ENCODE results near the gene PKD2.

DNA sequence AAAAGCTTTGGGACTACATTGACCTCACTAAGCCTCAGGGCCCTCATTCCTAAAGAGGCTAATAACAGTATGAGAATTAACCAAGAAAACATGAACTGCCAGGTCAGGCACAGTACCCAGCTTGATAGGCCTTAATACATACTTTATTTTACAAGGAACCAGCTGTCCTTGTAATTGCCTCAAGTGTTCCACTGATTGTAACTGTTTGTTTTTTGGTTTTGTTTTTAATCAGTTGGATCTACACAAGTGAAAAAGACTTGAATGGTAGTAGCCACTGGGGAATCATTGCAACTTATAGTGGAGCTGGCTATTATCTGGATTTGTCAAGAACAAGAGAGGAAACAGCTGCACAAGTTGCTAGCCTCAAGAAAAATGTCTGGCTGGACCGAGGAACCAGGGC, 35.6 kb downstream of the PKD2 start:
- TF ChIP-seq NRF1 (IDR thresholded peaks at IDR 0.05; ENCODE audit: low read depth, low read length) = no peak
- TF ChIP-seq, protein P1, sequence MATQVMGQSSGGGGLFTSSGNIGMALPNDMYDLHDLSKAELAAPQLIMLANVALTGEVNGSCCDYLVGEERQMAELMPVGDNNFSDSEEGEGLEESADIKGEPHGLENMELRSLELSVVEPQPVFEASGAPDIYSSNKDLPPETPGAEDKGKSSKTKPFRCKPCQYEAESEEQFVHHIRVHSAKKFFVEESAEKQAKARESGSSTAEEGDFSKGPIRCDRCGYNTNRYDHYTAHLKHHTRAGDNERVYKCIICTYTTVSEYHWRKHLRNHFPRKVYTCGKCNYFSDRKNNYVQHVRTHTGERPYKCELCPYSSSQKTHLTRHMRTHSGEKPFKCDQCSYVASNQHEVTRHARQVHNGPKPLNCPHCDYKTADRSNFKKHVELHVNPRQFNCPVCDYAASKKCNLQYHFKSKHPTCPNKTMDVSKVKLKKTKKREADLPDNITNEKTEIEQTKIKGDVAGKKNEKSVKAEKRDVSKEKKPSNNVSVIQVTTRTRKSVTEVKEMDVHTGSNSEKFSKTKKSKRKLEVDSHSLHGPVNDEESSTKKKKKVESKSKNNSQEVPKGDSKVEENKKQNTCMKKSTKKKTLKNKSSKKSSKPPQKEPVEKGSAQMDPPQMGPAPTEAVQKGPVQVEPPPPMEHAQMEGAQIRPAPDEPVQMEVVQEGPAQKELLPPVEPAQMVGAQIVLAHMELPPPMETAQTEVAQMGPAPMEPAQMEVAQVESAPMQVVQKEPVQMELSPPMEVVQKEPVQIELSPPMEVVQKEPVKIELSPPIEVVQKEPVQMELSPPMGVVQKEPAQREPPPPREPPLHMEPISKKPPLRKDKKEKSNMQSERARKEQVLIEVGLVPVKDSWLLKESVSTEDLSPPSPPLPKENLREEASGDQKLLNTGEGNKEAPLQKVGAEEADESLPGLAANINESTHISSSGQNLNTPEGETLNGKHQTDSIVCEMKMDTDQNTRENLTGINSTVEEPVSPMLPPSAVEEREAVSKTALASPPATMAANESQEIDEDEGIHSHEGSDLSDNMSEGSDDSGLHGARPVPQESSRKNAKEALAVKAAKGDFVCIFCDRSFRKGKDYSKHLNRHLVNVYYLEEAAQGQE (IDR thresholded peaks at IDR 0.05; ENCODE audit: low read depth, low read length) = no peak
- no peak for TF ChIP-seq YY1 (IDR thresholded peaks at IDR 0.05; ENCODE audit: low read depth)
- TF ChIP-seq CTCF (IDR thresholded peaks at IDR 0.05) = no peak
- TF ChIP-seq RXRA (IDR thresholded peaks at IDR 0.05; ENCODE audit: borderline replicate concordance, low read depth) = no peak
- no peak for TF ChIP-seq TAF1 (IDR thresholded peaks at IDR 0.05; ENCODE audit: borderline replicate concordance, low read depth, low read length)

Measured in SK-N-SH (cell line).